ENCODE results near the gene CHIT1. TPM values are rescaled to one million over a fixed set of nuclear protein-coding genes. Genes with fewer than 3 reads are reported as not detected.

CHIT1 gene
- 6.6 TPM for total RNA-seq

GRCh38 chr1:203229471-203230135 lies at the start of gene CHIT1:
Gene CHIT1 (minus strand): TSS chr1:203229673. CDS start chr1:203229636, 37 bp downstream.
- no peak for DNase-seq (ENCODE audit: low spot score)

- no peak for DNase-seq (ENCODE audit: low spot score)
Measured at GRCh38 chr1:203278885-203279406, 49.5 kb upstream of the CHIT1 start.

- DNase-seq (ENCODE audit: low spot score), result peak; percentile 92
Measured at GRCh38 chr1:203278082-203278884, 48.8 kb upstream of the CHIT1 start.

- DNase-seq (ENCODE audit: low spot score), result peak; percentile 43
Measured at GRCh38 chr1:203276916-203277545, 47.6 kb upstream of the CHIT1 start.

- peak; percentile 37 for DNase-seq (ENCODE audit: low spot score)
Measured at GRCh38 chr1:203276408-203276807, 46.9 kb upstream of the CHIT1 start.

- DNase-seq (ENCODE audit: low spot score), result peak; percentile 43
Measured at GRCh38 chr1:203275656-203276272, 46.3 kb upstream of the CHIT1 start.

GRCh38 chr1:203274603-203275381 lies 45.3 kb upstream of the CHIT1 start:
- peak; percentile 77 for DNase-seq (ENCODE audit: low spot score)

- DNase-seq (ENCODE audit: low spot score), result peak; percentile 67
Measured at GRCh38 chr1:203273869-203274602, 44.6 kb upstream of the CHIT1 start.

GRCh38 chr1:203273206-203273868 lies 43.9 kb upstream of the CHIT1 start:
- DNase-seq (ENCODE audit: low spot score), result peak; percentile 92

- DNase-seq (ENCODE audit: low spot score), result peak; percentile 50
Measured at GRCh38 chr1:203272633-203273205, 43.2 kb upstream of the CHIT1 start.

GRCh38 chr1:203271962-203272632 lies 42.6 kb upstream of the CHIT1 start:
- DNase-seq (ENCODE audit: low spot score), result peak; percentile 48

- DNase-seq (ENCODE audit: low spot score), result peak; percentile 78
Measured at GRCh38 chr1:203271018-203271743, 41.7 kb upstream of the CHIT1 start.

GRCh38 chr1:203270448-203270847 lies 41.0 kb upstream of the CHIT1 start:
- no peak for DNase-seq (ENCODE audit: low spot score)

GRCh38 chr1:203269654-203270020 lies 40.2 kb upstream of the CHIT1 start:
- no peak for DNase-seq (ENCODE audit: low spot score)

- peak; percentile 63 for DNase-seq (ENCODE audit: low spot score)
Measured at GRCh38 chr1:203268901-203269653, 39.6 kb upstream of the CHIT1 start.

- DNase-seq (ENCODE audit: low spot score), result no peak
Measured at GRCh38 chr1:203267912-203268311, 38.4 kb upstream of the CHIT1 start.

- peak; percentile 90 for DNase-seq (ENCODE audit: low spot score)
Measured at GRCh38 chr1:203267347-203267846, 37.9 kb upstream of the CHIT1 start.

All from ureter (tissue), 1 donor.